Endothelial cell (in vitro differentiated cells): Measurements from ENCODE around the gene RNF113B. TPM values are rescaled to one million over a fixed set of nuclear protein-coding genes. Genes with fewer than 3 reads are reported as not detected.
A peak's percentile ranks its signal among the peaks of the same experiment; 100 is the strongest.

Experiments used
- DNase-seq: peaks from one replicate; pipeline ENCODE4 v3.0.0; 2021; ENCODE audit warnings: low spot score
- H3K27ac Mint-ChIP-seq: one replicate; pipeline ENCODE4 v1.8.0; 2021; ENCODE audit warnings: mixed read lengths, inconsistent platforms; ENCODE audit not compliant: unreplicated experiment
- H3K27me3 Mint-ChIP-seq: one replicate; pipeline ENCODE4 v1.8.0; 2021; ENCODE audit warnings: mild to moderate bottlenecking, moderate library complexity, mixed read lengths, inconsistent platforms; ENCODE audit not compliant: unreplicated experiment
- H3K36me3 Mint-ChIP-seq: one replicate; pipeline ENCODE4 v1.8.0; 2021; ENCODE audit warnings: mild to moderate bottlenecking, low read depth, mixed read lengths, inconsistent platforms; ENCODE audit not compliant: unreplicated experiment
- H3K4me1 Mint-ChIP-seq: one replicate; pipeline ENCODE4 v1.8.0; 2021; ENCODE audit warnings: mild to moderate bottlenecking, mixed read lengths, inconsistent platforms; ENCODE audit not compliant: unreplicated experiment
- H3K4me3 Mint-ChIP-seq: one replicate; pipeline ENCODE4 v1.8.0; 2021; ENCODE audit warnings: mild to moderate bottlenecking, mixed read lengths, inconsistent platforms; ENCODE audit not compliant: unreplicated experiment
- H3K9me3 Mint-ChIP-seq: one replicate; pipeline ENCODE4 v1.8.0; 2021; ENCODE audit warnings: mixed read lengths, inconsistent platforms; ENCODE audit not compliant: unreplicated experiment
- long read RNA-seq: library from polyadenylated mRNA; unstranded; transcript quantifications from one replicate; pipeline ENCODE4 v2.0.0, GENCODE V29; 2020; ENCODE audit not compliant: unreplicated experiment
- total RNA-seq: library from RNA; stranded (reverse); fragmentation: NEBNext Ultra II Directional; extraction: Animal tissue kit (Norgen Biotek cat#: 25700); gene quantifications from one replicate; pipeline ENCODE4 v1.2.1, GENCODE V29; 2021; ENCODE audit not compliant: unreplicated experiment
- TF ChIP-seq, protein P1 (sequence below): fragments of 200-600 bp; sonication (generic); IDR thresholded peaks from one replicate; pipeline ENCODE4 v1.5.0; 2021; ENCODE audit warnings: antibody characterized with exemption; ENCODE audit not compliant: unreplicated experiment

Gene RNF113B
- total RNA-seq, result not detected
- long read RNA-seq, result 0 reads

DNA sequence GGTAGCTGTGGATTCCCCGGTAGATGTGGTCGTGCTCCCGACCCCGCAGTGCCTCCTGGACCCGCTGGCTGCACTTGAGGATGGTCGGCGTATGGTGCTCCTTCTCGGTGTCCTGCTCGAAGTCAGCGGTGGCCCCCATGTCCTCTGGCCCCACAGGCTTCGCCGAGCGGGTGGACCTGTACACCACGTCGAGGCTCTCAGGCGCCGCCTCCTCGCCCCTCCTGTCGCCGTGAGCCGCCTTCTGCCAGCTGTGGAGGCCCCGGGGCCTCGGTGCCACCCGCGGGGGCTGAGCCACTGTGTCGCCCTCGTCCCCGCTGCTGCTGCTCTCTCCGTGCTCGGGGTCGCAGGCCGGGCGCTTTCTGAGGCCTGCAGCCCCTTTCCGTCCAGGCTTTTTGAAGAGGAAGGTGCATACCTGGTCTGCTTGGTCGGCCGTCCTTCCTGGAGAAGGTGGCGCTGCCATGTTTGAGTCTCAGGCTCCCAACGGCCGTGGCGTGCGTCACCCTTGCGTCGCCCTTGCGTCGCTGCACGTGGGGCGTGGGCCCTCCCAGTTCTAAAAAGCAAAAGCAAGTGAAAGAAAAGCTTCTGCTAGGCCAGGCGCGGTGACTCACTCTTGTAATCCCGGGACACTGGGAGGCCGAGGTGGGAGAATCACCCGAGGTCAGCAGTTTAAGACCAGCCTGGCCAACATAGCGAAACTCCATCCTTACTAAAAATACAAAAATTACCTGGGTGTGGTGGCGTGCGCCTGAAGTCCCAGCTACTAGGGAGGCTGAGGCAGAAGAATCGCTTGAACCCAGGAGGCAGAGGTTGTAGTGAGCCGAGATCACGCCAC, at the start of gene RNF113B:
Gene RNF113B, minus strand, starts transcription at position 493 of the 832 bp plus-strand sequence. Its CDS starts 33 bp downstream, at position 460.
- no peak within 1 kb of the TSS for H3K27ac Mint-ChIP-seq
- no peaks in the 10 kb centered on the region for H3K9me3 Mint-ChIP-seq
- no peak within 1 kb of the TSS for H3K4me3 Mint-ChIP-seq

DNA sequence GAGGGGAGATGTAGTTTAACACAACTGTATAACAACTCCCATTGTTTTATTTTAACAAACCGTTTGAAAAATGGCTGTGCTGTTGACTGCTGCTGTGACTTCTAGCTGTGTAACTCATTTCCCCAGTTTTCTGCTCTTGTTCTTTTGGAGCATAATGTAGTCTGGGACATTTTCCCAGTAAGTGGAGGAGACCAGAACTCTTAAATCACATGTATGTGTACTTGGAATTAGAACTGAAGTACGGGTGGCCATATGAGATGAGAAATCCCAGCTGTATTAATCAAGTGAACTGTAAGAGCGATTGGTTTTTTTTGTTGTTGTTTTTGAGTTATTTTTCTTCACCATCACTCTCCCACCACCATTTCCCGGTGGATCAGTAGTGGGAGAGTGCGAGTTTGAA, 49.4 kb upstream of the RNF113B start:
- DNase-seq, result no peak
- H3K4me3 Mint-ChIP-seq, result no peak overlapping the region
- peaks cover 7% of the 10 kb centered on the region for H3K4me1 Mint-ChIP-seq
- peaks cover 2% of the 10 kb centered on the region for H3K27me3 Mint-ChIP-seq
- H3K36me3 Mint-ChIP-seq, result peaks cover 39% of the 10 kb centered on the region
- no peak overlapping the region for H3K27ac Mint-ChIP-seq
- no peaks in the 10 kb centered on the region for H3K9me3 Mint-ChIP-seq
- TF ChIP-seq, protein P1, sequence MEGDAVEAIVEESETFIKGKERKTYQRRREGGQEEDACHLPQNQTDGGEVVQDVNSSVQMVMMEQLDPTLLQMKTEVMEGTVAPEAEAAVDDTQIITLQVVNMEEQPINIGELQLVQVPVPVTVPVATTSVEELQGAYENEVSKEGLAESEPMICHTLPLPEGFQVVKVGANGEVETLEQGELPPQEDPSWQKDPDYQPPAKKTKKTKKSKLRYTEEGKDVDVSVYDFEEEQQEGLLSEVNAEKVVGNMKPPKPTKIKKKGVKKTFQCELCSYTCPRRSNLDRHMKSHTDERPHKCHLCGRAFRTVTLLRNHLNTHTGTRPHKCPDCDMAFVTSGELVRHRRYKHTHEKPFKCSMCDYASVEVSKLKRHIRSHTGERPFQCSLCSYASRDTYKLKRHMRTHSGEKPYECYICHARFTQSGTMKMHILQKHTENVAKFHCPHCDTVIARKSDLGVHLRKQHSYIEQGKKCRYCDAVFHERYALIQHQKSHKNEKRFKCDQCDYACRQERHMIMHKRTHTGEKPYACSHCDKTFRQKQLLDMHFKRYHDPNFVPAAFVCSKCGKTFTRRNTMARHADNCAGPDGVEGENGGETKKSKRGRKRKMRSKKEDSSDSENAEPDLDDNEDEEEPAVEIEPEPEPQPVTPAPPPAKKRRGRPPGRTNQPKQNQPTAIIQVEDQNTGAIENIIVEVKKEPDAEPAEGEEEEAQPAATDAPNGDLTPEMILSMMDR, result no peak

More for the DNA sequence above, at the start of gene RNF113B:
- H3K4me1 Mint-ChIP-seq, result peaks cover 30% of the 10 kb centered on the region
- TF ChIP-seq, protein P1, result no peak
- no peak for DNase-seq
- no peaks in the 10 kb centered on the region for H3K27me3 Mint-ChIP-seq
- H3K36me3 Mint-ChIP-seq, result peaks cover 6% of the 10 kb centered on the region

DNA sequence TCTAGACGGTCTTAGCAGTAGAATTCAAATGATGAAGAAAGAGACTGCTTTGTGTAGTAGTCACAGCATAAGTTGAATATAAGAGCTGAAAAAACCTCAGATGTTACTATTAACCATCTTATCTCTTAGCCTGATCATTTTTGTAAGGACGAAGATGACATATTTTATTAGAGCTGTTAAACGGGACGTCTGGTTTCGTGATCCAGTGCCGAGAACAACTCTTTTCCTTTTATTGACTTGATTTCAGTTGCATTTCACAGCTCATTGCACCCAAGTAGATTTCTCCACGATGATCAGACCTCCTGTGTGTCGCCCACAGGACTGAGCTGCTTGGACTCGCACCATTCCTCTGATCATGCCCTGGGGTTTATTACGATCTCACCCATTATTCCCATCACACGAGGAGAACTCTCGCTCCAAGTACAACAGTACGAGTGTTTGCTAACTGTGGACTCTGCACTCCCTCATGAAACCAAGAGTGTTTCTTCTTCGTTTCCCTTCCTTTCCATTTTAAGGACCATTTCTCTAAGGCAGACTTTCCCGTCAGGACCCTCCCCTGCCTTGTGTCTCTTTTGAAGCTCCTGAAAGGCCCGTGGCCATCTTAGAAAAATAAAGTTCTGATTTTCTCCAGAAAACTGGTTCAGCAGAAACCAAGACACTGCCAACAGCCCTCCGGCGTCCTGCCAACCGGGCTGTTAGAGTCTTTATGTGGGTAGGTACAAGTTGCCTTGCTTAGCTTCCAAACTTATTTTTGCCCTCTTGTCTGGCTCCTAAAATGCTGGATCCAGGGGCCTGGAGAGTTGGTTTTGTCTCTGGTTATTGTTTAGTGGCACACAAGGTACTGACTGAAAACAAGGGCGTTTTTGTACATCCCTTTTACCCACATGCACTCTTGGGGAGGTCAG, 48.2 kb upstream of the RNF113B start:
- TF ChIP-seq, protein P1, result no peak
- H3K27ac Mint-ChIP-seq, result no peak overlapping the region
- no peak for DNase-seq
- peaks cover 15% of the 10 kb centered on the region for H3K4me1 Mint-ChIP-seq
- H3K27me3 Mint-ChIP-seq, result peaks cover 2% of the 10 kb centered on the region
- H3K9me3 Mint-ChIP-seq, result no peaks in the 10 kb centered on the region
- peak overlapping the region; percentile 27 for H3K4me3 Mint-ChIP-seq
- H3K36me3 Mint-ChIP-seq, result peaks cover 31% of the 10 kb centered on the region

DNA sequence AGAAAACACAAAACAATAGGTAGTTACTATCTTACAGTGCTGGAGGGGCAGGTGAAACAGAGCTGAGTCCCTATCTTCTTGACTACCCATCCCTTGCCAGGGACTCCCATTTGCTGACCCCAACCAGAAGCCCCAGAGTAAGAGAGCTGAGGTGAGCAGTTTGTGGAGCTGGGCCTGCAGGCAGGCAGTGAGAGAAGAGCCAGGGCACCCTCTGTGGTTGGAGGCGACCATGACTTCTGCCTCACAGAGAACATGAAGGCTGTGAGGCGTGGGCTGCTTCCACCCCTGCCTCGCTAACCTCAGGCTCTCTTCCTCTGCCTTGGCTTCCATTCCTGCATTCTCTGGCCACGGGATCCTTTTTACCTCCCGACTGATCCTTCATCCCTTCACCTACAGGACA, 47.5 kb upstream of the RNF113B start:
- TF ChIP-seq, protein P1, result no peak
- Mint-ChIP-seq H3K27me3 (peaks cover 4% of the 10 kb centered on the region), H3K36me3 (peaks cover 31% of the 10 kb centered on the region), H3K9me3 (no peaks in the 10 kb centered on the region), H3K4me3 (no peak overlapping the region), H3K27ac (no peak overlapping the region), H3K4me1 (peaks cover 15% of the 10 kb centered on the region)
- DNase-seq, result no peak
